Choroid plexus epithelial cell (primary cell): Measurements from ENCODE around the gene CELF6.

ENCODE experiments used
- DNase-seq: peaks from one replicate; pipeline ENCODE4 v3.0.0-alpha.2; 2010; ENCODE audit warnings: low read depth
- H3K4me3 ChIP-seq: 2 replicates; pipeline ENCODE4 v1.5.1; 2011; ENCODE audit warnings: low read depth, mild to moderate bottlenecking, control low read depth, low read length, moderate library complexity
- CTCF ChIP-seq: conservative IDR thresholded peaks from 2 replicates; pipeline ENCODE4 v1.5.1; 2011; ENCODE audit warnings: low read depth, mild to moderate bottlenecking, control low read depth, inconsistent platforms, low read length, moderate library complexity

Gene CELF6

DNA sequence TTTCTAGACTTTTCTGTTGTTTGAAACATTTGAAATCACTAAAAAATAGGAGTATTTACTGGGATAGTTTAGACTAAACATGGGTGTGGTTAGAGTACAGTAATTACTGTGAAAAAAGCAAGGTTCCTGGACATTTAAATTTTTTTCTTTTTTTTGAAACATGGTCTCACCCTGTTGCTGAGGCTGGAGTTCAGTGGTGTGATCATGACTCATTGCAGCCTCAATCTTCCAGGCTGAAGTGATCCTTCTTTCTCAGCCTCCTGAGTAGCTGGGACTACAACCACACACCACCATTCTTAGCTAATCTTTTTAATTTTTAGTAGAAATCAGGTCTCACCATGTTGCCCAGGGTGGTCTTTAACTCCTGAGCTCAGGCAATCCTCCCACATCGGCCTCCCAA is 20.4 kb upstream of the CELF6 start:
- TF ChIP-seq CTCF: no peak
- peak; percentile 28 for DNase-seq
- H3K4me3 ChIP-seq: no peak overlapping the region

DNA sequence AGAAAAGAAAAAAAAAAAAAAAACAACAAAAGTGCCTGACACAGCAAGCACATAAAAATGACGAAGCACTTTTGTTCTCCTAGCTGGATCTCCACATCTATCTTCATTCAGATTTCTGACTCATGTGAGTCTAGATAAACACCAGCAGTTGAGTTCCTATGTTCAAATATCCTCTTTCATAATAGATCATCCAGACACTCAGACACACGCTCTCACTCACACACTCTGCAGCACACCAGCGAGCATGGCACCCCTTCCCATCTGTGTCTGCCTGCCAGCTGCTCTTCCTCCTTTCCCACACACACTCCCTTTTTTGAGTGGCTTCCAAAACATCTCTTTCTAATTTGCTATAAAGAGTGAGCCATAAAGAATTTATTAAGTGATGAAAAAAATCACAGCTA is 19.8 kb upstream of the CELF6 start:
- DNase-seq: peak; percentile 96
- TF ChIP-seq CTCF: peak; percentile 11
- H3K4me3 ChIP-seq: no peak overlapping the region

GRCh38 chr15:72338617-72339321 is 18.8 kb upstream of the CELF6 start:
- H3K4me3 ChIP-seq: no peak overlapping the region
- no peak for TF ChIP-seq CTCF
- DNase-seq: peak; percentile 99

DNA sequence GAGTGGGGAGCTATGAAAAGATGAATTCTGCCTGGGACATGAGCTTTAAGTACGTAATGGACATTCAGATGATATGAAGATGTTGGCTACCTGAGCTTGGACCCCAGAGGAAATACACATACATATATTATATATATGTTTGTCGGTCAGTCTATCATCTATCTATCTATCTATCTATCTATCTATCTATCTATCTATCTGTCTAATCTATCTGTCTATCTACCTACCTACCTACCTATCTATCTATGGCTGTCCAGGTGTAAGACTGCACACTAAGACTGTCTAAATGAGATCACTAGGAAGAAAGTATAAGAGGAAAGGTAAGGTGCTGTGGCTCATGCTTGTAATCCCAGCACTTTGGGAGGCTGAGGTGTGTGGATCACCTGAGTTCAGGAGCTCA is 18.2 kb upstream of the CELF6 start:
- no peak for DNase-seq
- H3K4me3 ChIP-seq: no peak overlapping the region
- no peak for TF ChIP-seq CTCF

- DNase-seq: no peak
- H3K4me3 ChIP-seq: no peak overlapping the region
- TF ChIP-seq CTCF: no peak
Measured at GRCh38 chr15:72334842-72335241, 14.9 kb upstream of the CELF6 start.

DNA sequence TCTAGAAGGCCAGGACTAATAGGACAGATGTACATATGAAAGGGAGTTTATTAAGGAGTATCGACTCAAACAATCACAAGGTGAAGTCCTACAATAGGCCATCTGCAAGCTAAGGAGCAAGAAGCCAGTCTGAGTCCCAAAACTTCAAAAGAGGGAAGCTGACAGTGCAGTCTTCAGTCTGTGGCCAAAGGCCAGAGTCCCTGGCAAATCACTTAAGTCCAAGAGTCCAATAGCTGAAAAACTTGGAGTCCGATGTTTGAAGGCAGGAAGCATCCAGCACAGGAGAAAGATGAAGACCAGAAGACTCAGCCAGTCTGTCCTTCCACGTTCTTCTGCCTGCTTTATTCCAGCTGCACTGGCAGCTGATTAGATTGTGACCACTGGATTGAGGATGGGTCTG is 11.1 kb upstream of the CELF6 start:
- H3K4me3 ChIP-seq: no peak overlapping the region
- no peak for TF ChIP-seq CTCF
- no peak for DNase-seq

DNA sequence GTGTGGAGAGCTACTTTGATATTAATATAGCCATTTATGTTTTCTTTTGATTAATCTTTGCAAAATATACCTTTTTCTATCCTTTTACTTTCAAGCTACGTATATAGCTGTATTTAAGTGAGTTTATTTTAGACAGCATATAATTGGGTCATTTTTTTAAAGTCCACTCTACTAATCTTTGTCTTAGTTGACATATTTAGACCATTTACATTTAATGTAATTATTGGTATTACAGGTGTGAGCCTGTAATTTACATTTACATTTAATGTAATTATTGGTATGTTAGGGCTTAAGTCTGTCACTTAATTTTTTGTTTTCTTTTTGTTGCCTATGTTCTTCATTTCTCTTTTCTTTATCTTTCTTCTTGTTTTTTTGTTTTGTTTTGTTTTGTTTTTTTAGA is 3.8 kb upstream of the CELF6 start:
- H3K4me3 ChIP-seq: no peak overlapping the region
- no peak for TF ChIP-seq CTCF
- DNase-seq: no peak
